ENCODE results near the gene RHOBTB1.

Gene RHOBTB1

DNA sequence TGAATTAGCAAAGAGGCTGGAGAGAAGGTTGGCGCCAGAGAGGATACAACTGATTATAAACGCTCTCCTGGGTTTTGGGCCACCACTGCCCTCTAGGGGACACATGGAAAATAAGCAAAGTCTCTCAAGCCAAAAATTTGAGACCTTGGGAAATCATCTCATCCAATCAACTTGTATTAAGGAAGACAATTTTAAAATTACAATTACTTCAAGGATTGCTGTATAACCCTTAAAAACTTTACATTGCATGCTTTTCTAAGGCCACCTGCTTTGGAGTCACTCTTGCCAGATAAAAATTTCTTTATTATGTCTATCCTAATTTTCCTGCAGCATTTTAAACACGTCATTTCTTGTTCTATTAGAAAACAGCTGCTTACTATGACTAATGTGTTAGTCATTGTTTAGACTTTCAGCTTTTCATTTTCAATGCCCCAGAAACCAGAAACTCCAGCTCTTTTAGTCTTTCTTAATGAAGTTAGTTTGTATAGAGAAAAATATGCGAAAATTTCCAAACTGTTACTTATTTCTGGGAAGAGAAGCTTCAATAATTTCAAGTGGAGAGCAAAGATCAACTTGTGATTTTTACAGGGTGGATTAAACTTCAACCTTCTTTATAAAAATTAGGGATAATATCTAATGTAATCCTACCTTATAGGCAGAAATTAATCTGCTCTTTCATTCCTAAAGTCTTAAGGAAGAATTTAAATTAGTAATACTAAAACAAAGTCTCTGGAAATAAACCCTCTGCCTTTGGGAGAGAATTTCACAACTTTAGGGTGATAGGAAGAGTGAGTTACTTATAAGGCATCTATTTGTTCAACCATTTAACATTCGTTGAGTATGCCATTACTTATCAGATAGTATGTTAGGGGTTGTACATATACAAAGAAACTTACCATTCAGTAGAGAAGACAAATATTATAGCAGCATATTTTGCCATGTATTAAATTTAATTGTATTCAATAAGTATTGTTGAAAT lies 20.6 kb upstream of the RHOBTB1 start:
- no peak overlapping the region for H3K9ac ChIP-seq (ENCODE audit: low read length)
- no peaks in the 10 kb centered on the region for H3K36me3 ChIP-seq (ENCODE audit: control insufficient read depth, insufficient read depth, low read length)
- no peaks in the 10 kb centered on the region for H3K9me3 ChIP-seq (ENCODE audit: control insufficient read depth, insufficient read depth, low read depth, low read length)
- H3K4me1 ChIP-seq (ENCODE audit: control insufficient read depth, insufficient read depth, low read length), result peaks cover 10% of the 10 kb centered on the region
- no peak overlapping the region for H3K4me3 ChIP-seq (ENCODE audit: low read depth, low read length)
- no peaks in the 10 kb centered on the region for H3K27me3 ChIP-seq (ENCODE audit: control insufficient read depth, insufficient read depth, low read length)
- H3K27ac ChIP-seq (ENCODE audit: low read depth, low read length), result no peak overlapping the region

DNA sequence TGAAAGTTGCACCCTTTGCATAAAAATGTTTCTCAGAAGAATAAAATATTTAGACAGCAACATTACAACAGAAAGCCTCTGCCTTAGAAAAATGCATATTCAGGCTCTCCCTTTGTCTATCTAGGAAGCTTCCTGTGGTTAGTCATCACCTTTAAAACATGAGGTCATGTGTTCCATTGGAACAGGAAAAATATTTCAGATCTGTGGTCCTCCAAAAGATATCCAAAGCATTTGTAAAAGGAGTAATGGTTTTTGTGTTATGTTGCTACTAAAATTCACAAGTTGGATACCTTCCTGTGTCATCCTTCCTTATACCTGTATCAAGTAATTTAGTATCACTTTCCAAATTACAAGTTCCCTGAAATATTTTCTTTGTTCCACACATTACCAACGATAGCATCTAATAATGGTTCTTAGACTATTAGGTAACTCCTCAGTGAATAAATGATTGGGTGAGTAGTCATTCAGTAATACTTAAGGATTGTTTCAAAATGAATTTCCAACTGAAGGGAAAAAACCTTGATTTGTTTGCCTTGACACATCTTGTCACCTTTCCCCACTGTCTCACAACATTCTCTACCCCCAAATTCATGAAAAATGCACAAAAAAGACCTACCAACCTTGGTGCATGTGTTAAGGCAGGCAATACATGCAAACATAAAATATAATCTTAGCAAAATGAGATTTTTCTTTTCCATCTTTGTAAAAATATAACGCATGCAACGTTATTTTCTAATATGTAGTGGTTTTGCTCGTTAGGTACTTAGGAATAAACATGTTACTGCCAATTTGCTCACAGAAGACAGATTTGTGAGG lies 19.7 kb upstream of the RHOBTB1 start:
- H3K27ac ChIP-seq (ENCODE audit: low read depth, low read length), result no peak overlapping the region
- H3K27me3 ChIP-seq (ENCODE audit: control insufficient read depth, insufficient read depth, low read length), result no peaks in the 10 kb centered on the region
- H3K36me3 ChIP-seq (ENCODE audit: control insufficient read depth, insufficient read depth, low read length), result no peaks in the 10 kb centered on the region
- no peaks in the 10 kb centered on the region for H3K9me3 ChIP-seq (ENCODE audit: control insufficient read depth, insufficient read depth, low read depth, low read length)
- H3K4me3 ChIP-seq (ENCODE audit: low read depth, low read length), result no peak overlapping the region
- no peak overlapping the region for H3K9ac ChIP-seq (ENCODE audit: low read length)
- H3K4me1 ChIP-seq (ENCODE audit: control insufficient read depth, insufficient read depth, low read length), result peaks cover 10% of the 10 kb centered on the region

DNA sequence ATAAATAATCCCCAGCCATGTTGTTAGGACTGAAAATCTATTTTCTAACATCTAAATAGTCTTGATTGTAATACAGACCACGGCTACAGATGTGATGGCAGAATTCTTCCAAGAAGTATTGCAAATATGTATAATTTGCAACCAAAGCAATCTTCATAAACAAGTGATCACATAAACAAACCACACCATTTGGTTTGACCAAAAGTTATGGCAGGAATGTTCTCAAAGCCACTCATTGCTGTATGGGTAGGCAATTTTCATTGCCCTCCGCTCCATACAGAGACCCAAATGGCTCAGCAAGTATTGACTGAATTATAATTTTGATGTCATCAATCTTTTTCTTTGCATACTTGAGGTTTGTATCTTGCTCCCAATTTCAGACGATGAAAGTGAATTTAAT lies 19.0 kb upstream of the RHOBTB1 start:
- no peak overlapping the region for H3K4me3 ChIP-seq (ENCODE audit: low read depth, low read length)
- H3K9me3 ChIP-seq (ENCODE audit: control insufficient read depth, insufficient read depth, low read depth, low read length), result no peaks in the 10 kb centered on the region
- H3K36me3 ChIP-seq (ENCODE audit: control insufficient read depth, insufficient read depth, low read length), result no peaks in the 10 kb centered on the region
- H3K9ac ChIP-seq (ENCODE audit: low read length), result no peak overlapping the region
- no peak overlapping the region for H3K27ac ChIP-seq (ENCODE audit: low read depth, low read length)
- H3K4me1 ChIP-seq (ENCODE audit: control insufficient read depth, insufficient read depth, low read length), result peaks cover 10% of the 10 kb centered on the region
- no peaks in the 10 kb centered on the region for H3K27me3 ChIP-seq (ENCODE audit: control insufficient read depth, insufficient read depth, low read length)

DNA sequence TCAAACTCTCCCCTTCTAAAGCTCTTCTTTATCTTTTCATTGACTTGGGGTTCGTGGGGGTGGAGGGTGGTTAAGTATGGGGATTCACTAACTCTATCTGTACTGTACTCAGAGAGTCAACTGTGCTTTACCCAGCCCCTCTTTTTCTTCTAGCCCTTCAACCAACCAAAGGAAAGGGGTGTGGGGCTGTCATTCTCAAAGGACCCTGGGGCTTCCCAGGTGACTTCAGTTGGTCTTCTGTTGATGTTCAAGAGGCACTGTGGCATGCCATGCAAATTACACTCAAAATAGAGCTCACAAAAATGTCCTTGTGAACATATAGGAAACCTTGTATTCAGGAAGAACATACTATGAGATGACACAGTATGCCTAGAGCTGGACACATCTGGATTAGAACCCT lies 16.9 kb upstream of the RHOBTB1 start:
- Histone ChIP-seq H3K27me3 (ENCODE audit: control insufficient read depth, insufficient read depth, low read length) (no peaks in the 10 kb centered on the region), H3K4me1 (ENCODE audit: control insufficient read depth, insufficient read depth, low read length) (peaks cover 10% of the 10 kb centered on the region), H3K4me3 (ENCODE audit: low read depth, low read length) (no peak overlapping the region), H3K9ac (ENCODE audit: low read length) (no peak overlapping the region), H3K27ac (ENCODE audit: low read depth, low read length) (no peak overlapping the region), H3K36me3 (ENCODE audit: control insufficient read depth, insufficient read depth, low read length) (no peaks in the 10 kb centered on the region), H3K9me3 (ENCODE audit: control insufficient read depth, insufficient read depth, low read depth, low read length) (no peaks in the 10 kb centered on the region)

DNA sequence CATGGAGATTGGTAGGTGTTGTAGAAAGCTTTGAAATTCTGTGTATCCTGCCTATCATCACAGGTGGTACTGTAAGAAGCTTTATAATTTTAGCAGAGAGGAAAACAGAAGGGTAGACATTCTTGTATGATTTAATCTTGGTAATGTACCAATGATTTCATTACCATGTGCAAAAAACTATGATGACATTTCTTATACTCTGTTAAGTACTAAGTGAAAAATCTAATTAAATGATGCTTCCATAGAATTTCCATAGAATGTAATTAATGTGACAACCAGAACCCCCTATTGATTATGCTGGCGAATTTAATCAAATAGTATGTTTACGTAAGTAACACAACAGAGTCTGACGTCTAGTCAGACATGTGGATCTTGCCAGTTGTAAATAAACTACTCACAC lies 16.0 kb upstream of the RHOBTB1 start:
- Histone ChIP-seq H3K36me3 (ENCODE audit: control insufficient read depth, insufficient read depth, low read length) (no peaks in the 10 kb centered on the region), H3K4me1 (ENCODE audit: control insufficient read depth, insufficient read depth, low read length) (peaks cover 10% of the 10 kb centered on the region), H3K4me3 (ENCODE audit: low read depth, low read length) (no peak overlapping the region), H3K9ac (ENCODE audit: low read length) (no peak overlapping the region), H3K27me3 (ENCODE audit: control insufficient read depth, insufficient read depth, low read length) (no peaks in the 10 kb centered on the region), H3K9me3 (ENCODE audit: control insufficient read depth, insufficient read depth, low read depth, low read length) (no peaks in the 10 kb centered on the region), H3K27ac (ENCODE audit: low read depth, low read length) (no peak overlapping the region)

DNA sequence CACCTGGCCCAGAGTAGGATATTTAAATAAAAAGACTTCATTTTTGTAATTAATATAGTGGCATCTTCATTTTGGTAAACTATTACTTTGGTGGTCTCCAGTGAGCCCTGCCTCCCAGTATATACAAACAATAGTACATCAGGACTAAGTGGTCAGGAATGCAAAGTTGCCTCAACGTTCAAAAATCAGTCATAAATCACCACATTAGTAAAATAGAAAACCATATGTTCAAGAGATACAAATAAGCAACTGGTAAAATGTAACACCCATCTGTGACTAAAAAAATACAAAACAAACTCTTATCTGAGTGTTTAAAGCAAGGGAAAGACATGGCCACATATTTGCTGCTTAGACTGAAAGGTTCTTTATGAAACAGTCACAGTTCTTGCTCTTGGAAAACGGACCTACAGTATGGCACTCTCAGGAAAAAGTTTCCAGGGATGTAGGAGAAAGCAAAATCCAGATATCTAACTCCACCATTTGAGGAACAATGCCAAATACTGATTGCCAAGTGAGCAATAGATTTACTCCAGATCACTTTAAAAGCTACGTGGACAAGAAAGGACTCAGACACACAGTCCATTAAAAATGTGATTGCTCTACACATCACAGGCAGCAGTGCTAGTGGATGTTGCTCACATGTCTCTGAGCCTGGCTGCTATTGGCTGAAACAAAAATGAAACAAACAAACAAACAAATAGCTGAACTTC lies 15.1 kb upstream of the RHOBTB1 start:
- H3K27ac ChIP-seq (ENCODE audit: low read depth, low read length), result no peak overlapping the region

DNA sequence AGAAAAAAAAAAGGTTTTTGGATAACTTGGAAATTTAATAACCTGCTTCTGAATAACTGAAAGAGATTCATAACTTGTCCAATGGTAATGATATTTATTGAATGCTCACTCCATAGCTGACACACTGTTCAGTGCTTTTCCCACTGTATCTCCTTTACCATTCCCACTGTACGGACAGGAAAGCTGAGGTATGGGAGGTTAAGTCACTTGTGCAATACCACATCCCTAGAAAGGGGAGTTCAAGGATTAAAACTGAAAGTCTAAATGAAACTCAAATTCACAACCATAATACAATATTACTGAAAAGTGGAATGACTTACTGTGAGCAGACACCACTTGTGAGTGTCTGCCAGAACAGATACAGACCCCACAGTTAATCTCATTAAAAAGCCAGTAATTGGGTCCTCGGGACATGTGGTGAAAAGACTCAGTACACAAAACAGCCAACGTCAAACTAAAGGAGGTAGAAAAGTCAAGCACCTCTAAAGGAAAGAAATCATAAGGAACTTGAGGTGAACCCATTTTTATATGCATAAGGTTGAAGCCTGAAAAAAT lies 13.8 kb upstream of the RHOBTB1 start:
- Histone ChIP-seq H3K4me1 (ENCODE audit: control insufficient read depth, insufficient read depth, low read length) (no peaks in the 10 kb centered on the region), H3K9ac (ENCODE audit: low read length) (no peak overlapping the region), H3K9me3 (ENCODE audit: control insufficient read depth, insufficient read depth, low read depth, low read length) (no peaks in the 10 kb centered on the region), H3K27ac (ENCODE audit: low read depth, low read length) (no peak overlapping the region), H3K27me3 (ENCODE audit: control insufficient read depth, insufficient read depth, low read length) (no peaks in the 10 kb centered on the region), H3K4me3 (ENCODE audit: low read depth, low read length) (no peak overlapping the region), H3K36me3 (ENCODE audit: control insufficient read depth, insufficient read depth, low read length) (no peaks in the 10 kb centered on the region)

More for the DNA sequence above, 15.1 kb upstream of the RHOBTB1 start:
- Histone ChIP-seq H3K27me3 (ENCODE audit: control insufficient read depth, insufficient read depth, low read length) (no peaks in the 10 kb centered on the region), H3K9me3 (ENCODE audit: control insufficient read depth, insufficient read depth, low read depth, low read length) (no peaks in the 10 kb centered on the region), H3K36me3 (ENCODE audit: control insufficient read depth, insufficient read depth, low read length) (no peaks in the 10 kb centered on the region), H3K4me3 (ENCODE audit: low read depth, low read length) (no peak overlapping the region), H3K4me1 (ENCODE audit: control insufficient read depth, insufficient read depth, low read length) (peaks cover 10% of the 10 kb centered on the region), H3K9ac (ENCODE audit: low read length) (no peak overlapping the region)

DNA sequence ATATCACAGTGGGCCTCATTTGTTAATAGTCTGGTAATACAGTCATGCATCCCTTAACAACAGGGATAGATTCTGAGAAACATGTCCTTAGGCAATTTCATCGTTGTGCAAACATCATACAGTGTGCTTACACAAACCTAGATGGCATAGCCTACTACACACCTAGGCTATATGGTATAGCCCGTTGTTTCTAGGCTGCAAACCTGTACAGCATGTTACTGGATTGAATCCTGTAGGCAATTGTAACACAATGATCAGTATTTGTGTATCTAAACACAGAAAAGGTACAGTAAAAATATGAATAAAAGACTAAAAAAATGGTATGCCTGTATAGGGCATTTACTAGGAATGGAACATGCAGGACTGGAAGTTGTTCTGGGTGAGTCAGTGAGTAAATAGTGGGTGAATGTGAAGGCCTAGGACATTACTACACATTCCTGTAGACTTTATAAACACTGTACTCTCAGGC lies 12.0 kb upstream of the RHOBTB1 start:
- Histone ChIP-seq H3K9ac (ENCODE audit: low read length) (no peak overlapping the region), H3K27me3 (ENCODE audit: control insufficient read depth, insufficient read depth, low read length) (no peaks in the 10 kb centered on the region), H3K4me3 (ENCODE audit: low read depth, low read length) (no peak overlapping the region), H3K9me3 (ENCODE audit: control insufficient read depth, insufficient read depth, low read depth, low read length) (no peaks in the 10 kb centered on the region), H3K4me1 (ENCODE audit: control insufficient read depth, insufficient read depth, low read length) (no peaks in the 10 kb centered on the region), H3K36me3 (ENCODE audit: control insufficient read depth, insufficient read depth, low read length) (no peaks in the 10 kb centered on the region), H3K27ac (ENCODE audit: low read depth, low read length) (no peak overlapping the region)

DNA sequence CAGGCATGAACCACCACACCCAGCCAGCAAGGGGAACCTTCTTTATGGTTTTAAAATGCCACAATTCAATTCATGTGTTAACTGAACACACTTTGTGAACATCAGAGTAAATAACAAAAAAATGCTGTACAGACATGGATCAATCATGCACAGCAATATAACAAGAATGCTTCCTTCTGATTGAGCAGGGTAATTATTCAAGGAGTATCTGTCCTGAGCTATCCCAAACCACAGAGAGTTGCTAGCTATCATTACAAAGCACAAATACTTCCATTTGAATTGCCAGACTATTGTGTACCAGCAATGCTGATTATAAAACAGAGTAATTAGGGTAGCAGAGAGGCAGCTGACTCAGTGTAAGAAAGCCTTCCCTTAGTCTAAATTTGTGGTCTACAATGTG lies 11.3 kb upstream of the RHOBTB1 start:
- Histone ChIP-seq H3K9ac (ENCODE audit: low read length) (no peak overlapping the region), H3K36me3 (ENCODE audit: control insufficient read depth, insufficient read depth, low read length) (no peaks in the 10 kb centered on the region), H3K27me3 (ENCODE audit: control insufficient read depth, insufficient read depth, low read length) (no peaks in the 10 kb centered on the region), H3K9me3 (ENCODE audit: control insufficient read depth, insufficient read depth, low read depth, low read length) (no peaks in the 10 kb centered on the region), H3K4me1 (ENCODE audit: control insufficient read depth, insufficient read depth, low read length) (no peaks in the 10 kb centered on the region), H3K4me3 (ENCODE audit: low read depth, low read length) (no peak overlapping the region), H3K27ac (ENCODE audit: low read depth, low read length) (no peak overlapping the region)

DNA sequence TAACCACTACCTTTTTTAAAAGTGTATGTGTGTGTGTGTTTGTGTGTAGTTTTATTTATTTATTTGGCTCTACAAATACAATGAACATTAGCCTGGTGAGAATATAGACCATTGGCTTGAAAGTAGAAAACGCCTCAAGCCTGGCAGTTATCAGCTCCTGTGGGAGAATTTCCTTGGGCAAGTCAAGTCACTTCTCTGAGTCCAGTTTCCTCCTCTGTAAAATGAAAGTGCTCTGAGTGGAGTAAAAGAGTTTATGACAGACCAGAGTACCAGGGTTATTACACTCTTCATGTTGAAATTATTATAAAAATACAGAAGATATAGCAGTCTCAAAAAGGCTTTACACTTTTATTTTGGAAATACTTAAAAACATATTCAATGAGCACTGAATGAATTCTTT lies 10.1 kb upstream of the RHOBTB1 start:
- Histone ChIP-seq H3K36me3 (ENCODE audit: control insufficient read depth, insufficient read depth, low read length) (no peaks in the 10 kb centered on the region), H3K4me1 (ENCODE audit: control insufficient read depth, insufficient read depth, low read length) (no peaks in the 10 kb centered on the region), H3K4me3 (ENCODE audit: low read depth, low read length) (no peak overlapping the region), H3K27ac (ENCODE audit: low read depth, low read length) (no peak overlapping the region), H3K27me3 (ENCODE audit: control insufficient read depth, insufficient read depth, low read length) (no peaks in the 10 kb centered on the region), H3K9ac (ENCODE audit: low read length) (no peak overlapping the region), H3K9me3 (ENCODE audit: control insufficient read depth, insufficient read depth, low read depth, low read length) (no peaks in the 10 kb centered on the region)

All from HUES6 (cell line).